DMS114 treated with DMSO at 0.1 percent for 48 hours (cell line): Measurements from ENCODE around the gene P2RX3.

Experiments
- DNase-seq: peaks from one replicate; lab custom pipeline; 2025; ENCODE audit not compliant: unreplicated experiment; lab: John Stamatoyannopoulos, UW

P2RX3 gene

GRCh38 chr11:57414612-57415212 lies 76.6 kb downstream of the P2RX3 start:
- DNase-seq: no peak

- DNase-seq: no peak
These were observed 78.3 kb downstream of the P2RX3 start for GRCh38 chr11:57416436-57416835.

DNA sequence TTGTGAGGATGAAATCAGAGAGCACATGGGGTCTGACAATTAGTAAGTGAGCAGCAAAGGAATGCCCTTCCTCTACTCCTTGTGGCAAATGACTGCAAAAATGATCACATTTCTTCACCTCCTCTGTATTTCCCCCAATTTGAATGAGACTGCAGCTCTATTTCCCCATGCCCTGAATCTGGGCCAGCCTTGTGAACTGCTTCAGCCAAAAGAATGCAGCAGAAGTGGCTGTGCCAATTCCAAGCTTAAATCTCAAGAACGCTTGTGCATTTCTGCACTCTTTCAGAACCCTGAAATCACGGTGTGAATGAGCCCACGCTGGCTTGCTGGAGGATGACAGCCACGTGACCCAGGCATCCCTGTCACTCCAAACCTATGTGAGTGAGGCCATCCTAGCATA lies 78.9 kb downstream of the P2RX3 start:
- DNase-seq: no peak

DNA sequence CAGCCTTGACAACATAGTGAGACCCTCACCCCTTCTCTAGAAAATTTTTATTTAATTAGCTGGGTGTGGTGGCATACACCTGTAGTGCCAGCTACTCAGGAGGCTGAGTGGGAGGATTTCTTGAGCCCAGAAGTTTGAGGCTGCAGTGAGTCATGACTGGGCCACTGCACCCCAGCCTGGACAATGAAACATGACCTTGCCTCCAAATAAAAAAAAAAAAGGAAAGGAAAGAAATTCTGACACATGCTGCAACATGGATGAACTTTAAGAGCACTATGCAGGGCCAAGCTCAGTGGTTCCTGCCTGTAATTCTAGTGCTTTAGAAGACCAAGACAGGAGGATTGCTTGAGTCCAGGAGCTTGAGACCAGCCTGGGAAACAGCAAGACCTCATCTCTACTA lies 80.0 kb downstream of the P2RX3 start:
- DNase-seq: no peak

GRCh38 chr11:57419146-57419545 lies 81.0 kb downstream of the P2RX3 start:
- DNase-seq: no peak

GRCh38 chr11:57421066-57421465 lies 82.9 kb downstream of the P2RX3 start:
- no peak for DNase-seq

- no peak for DNase-seq
These were observed 83.7 kb downstream of the P2RX3 start for GRCh38 chr11:57421805-57422204.
